Activated T-cell treated with anti-CD3 and anti-CD28 coated beads for 24 hours (primary cell): ENCODE data around the gene CAPNS1.
"Not testable (repeated sequence)": the region's sequence is repeated elsewhere in the genome, so short reads cannot be mapped to it uniquely, and the experiment has no call there.

Source experiments
- DNase-seq: peaks from one replicate; pipeline ENCODE4 v3.0.0-alpha.2; 2020; ENCODE audit warnings: low read depth

The CAPNS1 gene

GRCh38 chr19:36151144-36152018, 11.5 kb downstream of the CAPNS1 start:
- no peak for DNase-seq

DNA sequence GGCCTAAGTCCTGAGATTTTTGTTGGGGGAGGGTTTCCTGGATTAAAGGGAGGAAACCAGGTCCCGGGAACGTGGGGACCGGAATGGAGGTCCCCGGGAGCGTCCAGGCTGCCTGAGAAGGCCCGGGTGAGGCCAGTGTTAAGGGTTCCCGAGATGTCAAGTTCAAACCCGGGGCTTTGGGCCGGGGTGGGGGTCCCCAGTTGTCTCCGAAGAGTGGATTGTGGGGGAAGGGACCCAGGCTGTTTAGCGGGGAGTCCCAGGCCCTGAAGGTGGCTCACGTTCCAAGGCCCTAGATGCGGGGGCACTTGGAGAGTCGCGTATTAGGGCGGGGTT, 12.1 kb downstream of the CAPNS1 start:
- no peak for DNase-seq

GRCh38 chr19:36152352-36153091, 12.7 kb downstream of the CAPNS1 start, which contains the start of gene COX7A1:
COX7A1 (minus strand) TSS chr19:36152447; CDS start chr19:36152407, 40 bp downstream.
- DNase-seq, result no peak

DNA sequence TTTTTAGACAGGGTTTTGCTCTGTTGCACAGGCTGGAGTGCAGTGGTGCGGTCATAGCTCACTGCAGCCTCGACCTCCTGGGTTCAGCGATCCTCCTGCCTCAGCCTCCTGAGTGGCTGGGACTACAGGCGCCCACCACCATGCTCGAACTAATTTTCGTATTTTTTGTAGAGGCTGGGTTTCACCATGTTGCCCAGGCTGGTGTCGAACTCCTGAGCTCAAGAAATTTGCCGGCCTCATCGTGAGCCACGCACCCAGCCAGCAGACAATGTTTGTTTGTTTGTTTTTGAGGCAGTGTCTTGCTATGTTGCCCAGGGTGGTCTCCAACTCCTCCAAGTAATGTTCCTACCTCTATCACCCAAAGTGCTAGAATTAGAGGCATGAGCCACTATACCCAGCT, 13.3 kb downstream of the CAPNS1 start:
- DNase-seq, result no peak

DNA sequence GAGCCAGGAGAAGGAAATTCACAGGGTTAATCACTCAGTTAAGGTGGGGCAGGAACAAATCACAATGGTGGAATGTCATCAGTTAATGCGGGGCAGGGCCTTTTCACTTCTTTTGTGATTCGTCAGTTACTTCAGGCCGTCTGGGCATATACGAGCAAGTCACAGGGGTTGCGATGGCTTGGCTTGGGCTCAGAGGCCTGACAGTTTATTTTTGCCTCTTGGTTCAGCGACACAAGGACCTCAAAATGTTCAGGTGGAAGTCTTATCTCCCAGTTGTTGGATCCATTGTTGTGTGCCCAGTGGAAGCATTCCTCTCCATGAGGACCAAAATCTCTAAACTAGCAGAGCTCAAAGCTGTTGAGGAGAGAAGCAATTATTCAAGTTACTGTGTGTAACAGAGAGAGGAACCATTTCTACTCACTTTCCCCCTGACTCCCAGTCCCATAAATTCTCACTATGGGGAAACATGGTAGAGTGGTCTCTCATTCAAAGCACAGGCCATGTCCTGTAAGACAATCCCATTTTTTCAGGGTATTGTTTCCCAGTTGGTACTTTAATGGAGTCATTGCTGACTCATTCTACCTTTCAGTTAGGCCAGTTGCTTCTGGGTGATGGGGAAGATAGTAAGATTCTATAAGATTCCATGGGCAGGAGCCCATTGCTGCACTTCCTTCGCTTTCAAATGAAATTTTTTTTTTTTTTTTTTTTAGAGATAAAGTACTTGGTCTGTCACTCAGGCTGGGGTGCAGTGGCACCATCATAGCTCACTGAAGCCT, 21.1 kb downstream of the CAPNS1 start:
- no peak for DNase-seq

DNA sequence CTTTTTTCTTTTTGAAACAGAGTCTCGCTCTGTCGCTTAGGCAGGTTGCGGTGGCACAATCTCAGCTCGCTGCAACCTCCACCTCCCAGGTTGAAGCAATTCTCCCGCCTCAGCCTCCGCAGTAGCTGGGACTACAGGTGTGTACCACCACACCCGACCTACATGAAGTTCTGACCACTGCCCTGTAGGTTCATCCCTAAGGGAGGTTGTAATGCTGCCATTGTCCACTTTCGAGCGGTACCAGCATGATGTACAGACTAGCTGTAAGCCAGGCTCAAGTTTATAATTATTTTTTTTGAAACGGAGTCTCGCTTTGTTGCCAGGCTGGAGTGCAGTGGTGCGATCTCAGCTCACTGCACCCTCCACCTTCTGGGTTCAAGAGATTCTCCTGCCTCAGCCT, 23.9 kb downstream of the CAPNS1 start:
- no peak for DNase-seq

DNA sequence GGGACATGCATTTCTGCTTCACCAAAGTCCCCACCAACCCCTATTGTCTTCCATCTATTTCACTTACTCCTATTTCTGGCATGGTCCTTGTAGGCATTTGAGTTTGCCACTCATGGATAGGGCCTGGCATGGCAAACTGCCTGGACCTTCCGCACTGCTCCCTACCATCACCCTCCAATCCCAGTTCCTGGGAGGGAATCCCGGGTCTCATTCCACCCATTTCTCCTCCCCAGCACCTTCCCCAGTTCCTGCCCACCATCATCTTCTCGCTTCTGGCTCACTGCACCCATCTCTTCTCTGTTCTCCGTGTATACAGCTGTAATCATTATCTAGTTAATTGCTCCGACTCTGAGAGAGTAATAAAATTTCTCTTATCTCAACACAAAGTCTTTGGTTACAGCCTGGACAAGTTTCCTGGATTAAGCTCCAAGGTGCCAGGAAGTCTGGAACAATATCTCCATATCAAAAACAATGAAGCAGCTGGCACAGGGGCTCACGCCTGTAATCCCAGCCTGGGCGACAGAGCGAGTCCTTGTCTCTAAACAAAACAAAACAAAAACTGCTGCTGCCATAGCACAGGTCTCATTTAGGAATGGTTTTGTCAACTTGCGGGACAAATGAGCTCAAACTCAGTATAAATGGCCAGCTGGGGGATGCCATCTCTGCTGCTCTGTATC, 29.4 kb downstream of the CAPNS1 start:
- DNase-seq, result no peak

- DNase-seq, result no peak
Observed at GRCh38 chr19:36172852-36173251, 33.0 kb downstream of the CAPNS1 start.

DNA sequence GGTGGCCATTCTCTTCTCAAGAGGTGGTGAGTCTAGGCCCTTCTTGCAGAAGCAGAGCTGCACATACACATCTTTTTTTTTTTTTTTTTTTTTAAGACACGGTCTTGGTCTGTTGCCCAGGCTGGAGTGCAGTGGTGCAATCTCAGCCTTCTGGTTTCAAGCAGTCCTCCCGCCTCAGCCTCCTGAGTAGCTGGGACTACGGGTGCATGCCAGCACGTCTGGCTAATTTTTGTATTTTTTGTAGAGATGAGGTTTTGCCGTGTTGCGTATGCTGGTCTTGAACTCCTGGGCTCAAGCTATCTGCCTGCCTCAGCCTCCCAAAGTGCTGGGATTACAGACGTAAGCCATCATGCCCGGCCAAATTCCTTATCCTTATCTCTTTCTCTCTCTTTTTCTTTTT, 34.0 kb downstream of the CAPNS1 start:
- DNase-seq, result not testable (repeated sequence)

DNA sequence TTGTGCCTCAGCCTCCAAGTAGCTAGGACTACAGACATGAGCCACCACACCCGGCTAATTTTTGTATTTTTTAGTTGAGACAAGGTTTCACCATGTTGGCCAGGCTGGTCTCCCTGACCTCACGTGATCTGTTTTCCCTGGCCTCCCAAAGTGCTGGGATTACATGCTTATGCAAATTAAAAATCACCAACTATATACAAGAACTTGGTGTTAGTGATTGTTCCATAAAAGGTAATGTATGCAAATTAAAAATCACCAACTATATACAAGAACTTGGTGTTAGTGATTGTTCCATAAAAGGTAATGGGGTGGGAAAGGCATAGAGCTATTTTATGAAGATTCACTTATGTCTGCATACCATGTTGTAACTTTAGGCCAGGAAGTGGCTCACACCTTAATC, 39.2 kb downstream of the CAPNS1 start:
- DNase-seq, result not testable (repeated sequence)

DNA sequence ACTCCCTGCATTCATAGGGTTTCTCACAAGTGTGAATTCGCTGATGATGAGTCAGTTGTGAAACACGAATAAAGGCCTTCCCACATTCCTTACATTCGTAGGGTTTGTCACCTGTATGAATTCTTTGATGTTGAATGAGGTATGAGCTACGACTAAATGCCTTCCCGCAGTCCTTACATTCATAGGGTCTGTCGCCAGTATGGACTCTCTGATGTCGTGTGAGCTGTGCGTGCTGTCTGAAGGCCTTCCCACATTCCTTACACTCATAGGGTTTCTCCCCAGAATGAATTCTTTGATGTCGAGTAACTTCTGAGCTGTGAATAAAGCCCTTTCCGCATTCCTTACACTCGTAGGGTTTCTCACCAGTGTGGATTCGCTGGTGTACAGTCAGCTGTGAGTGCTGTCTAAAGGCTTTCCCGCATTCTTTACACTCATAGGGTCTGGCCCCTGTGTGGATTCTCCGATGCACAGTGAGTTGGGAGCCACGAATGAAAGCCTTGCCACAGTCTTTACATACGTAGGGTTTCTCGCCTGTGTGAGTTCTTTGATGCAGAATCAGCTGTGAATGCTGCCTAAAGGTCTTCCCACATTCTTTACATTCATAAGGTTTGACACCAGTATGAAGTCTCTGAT, 42.9 kb downstream of the CAPNS1 start:
- no peak for DNase-seq

- DNase-seq, result no peak
Observed at GRCh38 chr19:36183245-36183628, 43.4 kb downstream of the CAPNS1 start.

DNA sequence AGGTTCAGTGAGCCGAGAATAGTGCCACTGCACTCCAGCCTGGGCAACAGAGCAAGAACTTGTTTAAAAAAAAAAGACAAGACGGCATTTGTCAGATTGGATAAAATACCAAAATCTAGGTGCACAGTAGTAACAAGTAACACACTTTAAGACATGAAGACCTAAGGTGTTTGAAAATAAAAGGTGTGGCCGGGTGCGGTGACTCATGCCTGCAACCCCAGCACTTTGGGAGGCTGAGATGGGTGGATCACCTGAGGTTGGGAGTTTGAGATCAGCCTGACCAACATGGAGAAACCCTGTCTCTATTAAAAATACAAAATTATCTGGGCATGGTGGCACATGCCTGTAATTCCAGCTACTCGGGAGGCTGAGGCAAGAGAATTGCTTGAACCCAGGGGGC, 46.9 kb downstream of the CAPNS1 start:
- DNase-seq, result not testable (repeated sequence)

DNA sequence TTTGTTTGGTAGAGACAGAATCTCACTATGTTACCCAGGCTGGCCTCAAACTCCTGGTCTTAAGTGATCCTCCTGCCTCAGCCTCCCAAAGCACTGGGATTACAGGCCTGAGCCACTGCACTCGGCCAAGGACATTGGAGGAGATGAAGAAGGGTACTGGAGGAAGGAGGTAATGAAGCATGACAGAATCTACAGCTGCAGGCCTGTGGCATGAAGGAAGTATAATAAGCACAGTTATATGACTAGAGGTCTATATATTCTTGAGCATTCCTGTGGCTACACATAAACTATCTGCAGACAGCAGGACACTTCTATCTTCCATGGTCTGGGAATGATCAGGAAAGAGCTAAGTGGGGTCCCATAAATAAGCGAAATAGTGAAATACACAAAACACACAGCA, 56.4 kb downstream of the CAPNS1 start:
- no peak for DNase-seq

GRCh38 chr19:36198119-36198518, 58.3 kb downstream of the CAPNS1 start:
- no peak for DNase-seq
